H1 (cell line): Measurements from ENCODE around the gene CHD1. TPM values are rescaled to one million over a fixed set of nuclear protein-coding genes. Genes with fewer than 3 reads are reported as not detected.

Experiments
- CTCF ChIA-PET: fragments of 300-600 bp; sonication (Branson Sonifier 250); formaldehyde crosslinking; loops from one replicate; lab custom pipeline; 2021; ENCODE audit not compliant: partially characterized antibody; lab: Charles Lee
- POLR2A ChIA-PET: fragments of 300-600 bp; sonication (Branson Sonifier 250); formaldehyde crosslinking; loops from one replicate; lab custom pipeline; 2021; ENCODE audit warnings: inconsistent platforms; ENCODE audit not compliant: partially characterized antibody; lab: Charles Lee
- DNase-seq, 2 experiments: peaks; one replicate each; pipeline versions ENCODE4 v3.0.0 to v3.0.0-alpha.2; 2010 to 2022; ENCODE audit warnings: low spot score in 2 of 2, low read depth in 1 of 2, mixed read lengths in 1 of 2
- FAIRE-seq: peaks from 2 replicates; lab custom pipeline; 2011; peaks lifted over from hg19 to GRCh38; lab: Jason Lieb, UNC
- H2AFZ ChIP-seq: 2 replicates; pipeline ENCODE4 v1.8.1; 2012; ENCODE audit warnings: low read length, inconsistent platforms
- H2AK5ac ChIP-seq: 2 replicates; pipeline ENCODE4 v1.6.1; 2013; ENCODE audit warnings: low read depth, low read length
- H2BK120ac ChIP-seq: replicated peaks from 2 replicates; pipeline ENCODE3; 2013; ENCODE audit warnings: low read depth, low read length, inconsistent platforms
- H2BK12ac ChIP-seq: 2 replicates; pipeline ENCODE4 v1.6.1; 2013; ENCODE audit warnings: low read depth, low read length
- H2BK15ac ChIP-seq: 2 replicates; pipeline ENCODE4 v1.6.1; 2013; ENCODE audit warnings: low read length
- H2BK20ac ChIP-seq: 2 replicates; pipeline ENCODE4 v1.6.1; 2013; ENCODE audit warnings: low read length
- H2BK5ac ChIP-seq: 2 replicates; pipeline ENCODE4 v1.6.1; 2013; ENCODE audit warnings: low read depth, low read length
- H3K14ac ChIP-seq: 2 replicates; pipeline ENCODE4 v1.6.1; 2013; ENCODE audit warnings: inconsistent platforms; ENCODE audit not compliant: insufficient read length
- H3K18ac ChIP-seq: 2 replicates; pipeline ENCODE4 v1.6.1; 2013; ENCODE audit warnings: low read length; ENCODE audit errors: extremely low read depth
- H3K23ac ChIP-seq: 2 replicates; pipeline ENCODE4 v1.6.1; 2013; ENCODE audit warnings: inconsistent platforms; ENCODE audit not compliant: insufficient read length
- H3K23me2 ChIP-seq: 2 replicates; pipeline ENCODE4 v1.6.1; 2013; ENCODE audit warnings: low read depth, low read length
- H3K27ac ChIP-seq: 2 replicates; pipeline ENCODE4 v1.6.1; 2011; ENCODE audit warnings: low read depth, low read length, inconsistent platforms
- H3K27me3 ChIP-seq, 4 experiments: replicated peaks in 1 of 4; 1 replicate in 1 of 4; 2 replicates in 3 of 4; pipeline versions ENCODE4 v1.6.1 to v1.8.1; 2011 to 2013; ENCODE audit warnings: low read length in 3 of 4, mild to moderate bottlenecking in 3 of 4, inconsistent platforms in 2 of 4, mixed read lengths in 2 of 4, moderate library complexity in 1 of 4; ENCODE audit not compliant: control insufficient read depth in 3 of 4, insufficient read depth in 3 of 4; ENCODE audit errors: extremely low read depth in 1 of 4
- H3K36me3 ChIP-seq, 4 experiments: 2 replicates each; pipeline versions ENCODE4 v1.6.1 to v1.8.1; 2011 to 2013; ENCODE audit warnings: mild to moderate bottlenecking in 4 of 4, low read length in 3 of 4, moderate library complexity in 2 of 4, control low read depth in 1 of 4, inconsistent platforms in 1 of 4; ENCODE audit not compliant: insufficient read depth in 4 of 4, control insufficient read depth in 2 of 4
- H3K4ac ChIP-seq: replicated peaks from 2 replicates; pipeline ENCODE3; 2013; ENCODE audit warnings: low read length, low read depth, mixed read lengths, inconsistent platforms; ENCODE audit not compliant: insufficient read length
- H3K4me1 ChIP-seq, 4 experiments: replicated peaks in 1 of 4; 1 replicate in 1 of 4; 2 replicates in 3 of 4; pipeline versions ENCODE4 v1.6.1 to v1.8.1; 2011 to 2013; ENCODE audit warnings: low read length in 3 of 4, inconsistent platforms in 2 of 4, mixed read lengths in 1 of 4; ENCODE audit not compliant: insufficient read depth in 4 of 4, control insufficient read depth in 3 of 4
- H3K4me2 ChIP-seq, 2 experiments: 2 replicates each; pipeline versions ENCODE4 v1.6.1 to v1.8.1; 2011 to 2013; ENCODE audit warnings: low read depth in 2 of 2, low read length in 2 of 2, control low read depth in 1 of 2, inconsistent platforms in 1 of 2, mild to moderate bottlenecking in 1 of 2; ENCODE audit not compliant: insufficient read depth in 1 of 2
- H3K4me3 ChIP-seq, 4 experiments: fragments of 200-600, 300-600 bp in 1 of 4; sonication (generic), shearing (Covaris generic), sonication (Bioruptor Twin) in 1 of 4; 2 replicates each; pipeline versions ENCODE4 v1.5.1 to v1.8.1; 2011 to 2016; ENCODE audit warnings: low read length in 4 of 4, low read depth in 3 of 4, control low read depth in 2 of 4, inconsistent platforms in 2 of 4, mild to moderate bottlenecking in 2 of 4, mixed read lengths in 1 of 4, moderate library complexity in 1 of 4; ENCODE audit not compliant: insufficient read depth in 2 of 4; ENCODE audit errors: extremely low read depth in 1 of 4
- H3K56ac ChIP-seq: replicated peaks from 2 replicates; pipeline ENCODE3; 2013; ENCODE audit warnings: low read depth, mild to moderate bottlenecking, mixed read lengths, low read length, inconsistent platforms; ENCODE audit not compliant: insufficient read length
- H3K79me1 ChIP-seq: 2 replicates; pipeline ENCODE4 v1.6.1; 2013; ENCODE audit warnings: low read depth, low read length, control low read depth
- H3K79me2 ChIP-seq, 2 experiments: 2 replicates each; pipeline versions ENCODE4 v1.6.1 to v1.8.1; 2012 to 2013; ENCODE audit warnings: low read length in 2 of 2, mild to moderate bottlenecking in 2 of 2, inconsistent platforms in 1 of 2; ENCODE audit not compliant: insufficient read depth in 2 of 2, control insufficient read depth in 1 of 2
- H3K9ac ChIP-seq, 4 experiments: replicated peaks in 1 of 4; 1 replicate in 1 of 4; 2 replicates in 3 of 4; pipeline versions ENCODE4 v1.6.1 to v1.8.1; 2011 to 2013; ENCODE audit warnings: low read depth in 3 of 4, low read length in 3 of 4, control low read depth in 2 of 4, mild to moderate bottlenecking in 2 of 4, moderate library complexity in 2 of 4, inconsistent platforms in 1 of 4; ENCODE audit errors: extremely low read depth in 1 of 4
- H3K9me3 ChIP-seq, 2 experiments: 2 replicates each; pipeline versions ENCODE4 v1.6.1 to v1.8.1; 2012 to 2013; ENCODE audit warnings: mild to moderate bottlenecking in 2 of 2, moderate library complexity in 2 of 2, control low read depth in 1 of 2, inconsistent platforms in 1 of 2, low read depth in 1 of 2, low read length in 1 of 2, mixed read lengths in 1 of 2; ENCODE audit not compliant: insufficient read depth in 2 of 2
- H4K20me1 ChIP-seq, 2 experiments: replicated peaks in 1 of 2; 2 replicates each; pipeline versions ENCODE3 to v1.8.1; 2011 to 2013; ENCODE audit warnings: inconsistent platforms in 2 of 2, low read length in 2 of 2, mild to moderate bottlenecking in 1 of 2; ENCODE audit not compliant: insufficient read depth in 2 of 2, control insufficient read depth in 1 of 2
- H4K5ac ChIP-seq: 2 replicates; pipeline ENCODE4 v1.6.1; 2013; ENCODE audit warnings: low read length, low read depth, mixed read lengths, inconsistent platforms; ENCODE audit not compliant: insufficient read length
- H4K8ac ChIP-seq: 2 replicates; pipeline ENCODE4 v1.8.0; 2013; ENCODE audit warnings: mild to moderate bottlenecking, moderate library complexity, low read length, inconsistent platforms; ENCODE audit not compliant: insufficient read depth; ENCODE audit errors: extremely low read depth
- H4K91ac ChIP-seq: replicated peaks from 2 replicates; pipeline ENCODE3; 2013; ENCODE audit warnings: low read length, mixed read lengths, inconsistent platforms; ENCODE audit not compliant: insufficient read length
- ASH2L ChIP-seq: fragments of 200-600, 300-600 bp; sonication (generic); IDR thresholded peaks from one replicate; pipeline ENCODE4 v1.7.1; 2017; ENCODE audit warnings: low read length
- CHD2 ChIP-seq: IDR thresholded peaks from 2 replicates; pipeline ENCODE4 v1.6.1; 2012; ENCODE audit warnings: low read length, improper control_type of control experiment
- EGR1 ChIP-seq: IDR thresholded peaks from 2 replicates; pipeline ENCODE4 v1.6.1; 2011; ENCODE audit warnings: low read depth, low read length, borderline replicate concordance
- RAD21 ChIP-seq, 2 experiments: IDR thresholded peaks in 1 of 2; conservative IDR thresholded peaks in 1 of 2; 2 replicates each; pipeline ENCODE4 v1.6.1; 2011; ENCODE audit warnings: low read depth in 2 of 2, low read length in 2 of 2, improper control_type of control experiment in 1 of 2, inconsistent platforms in 1 of 2, mild to moderate bottlenecking in 1 of 2, moderate library complexity in 1 of 2
- RBBP5 ChIP-seq: IDR thresholded peaks from 2 replicates; pipeline ENCODE4 v1.7.1; 2012; ENCODE audit warnings: low read depth, mild to moderate bottlenecking, inconsistent platforms, low read length, moderate library complexity, borderline replicate concordance
- RXRA ChIP-seq: IDR thresholded peaks from 2 replicates; pipeline ENCODE4 v1.6.1; 2011; ENCODE audit warnings: low read depth, mild to moderate bottlenecking, low read length, moderate library complexity; ENCODE audit not compliant: insufficient read depth
- SAP30 ChIP-seq: fragments of 300-600 bp; sonication (generic); IDR thresholded peaks from 2 replicates; pipeline ENCODE4 v1.7.1; 2012; ENCODE audit warnings: low read length, moderate library complexity, mild to moderate bottlenecking, inconsistent platforms; ENCODE audit not compliant: insufficient read depth, insufficient replicate concordance
- SUZ12 ChIP-seq: fragments of 200-600 bp; sonication (generic); IDR thresholded peaks from 2 replicates; pipeline ENCODE4 v1.6.1; 2012; ENCODE audit warnings: mild to moderate bottlenecking, inconsistent platforms, low read length, moderate library complexity, mixed read lengths
- YY1 ChIP-seq: IDR thresholded peaks from 2 replicates; pipeline ENCODE4 v1.6.1; 2011; ENCODE audit warnings: low read depth, mild to moderate bottlenecking, low read length
- WGBS, 2 experiments: shearing (Covaris generic) in 1 of 2; methylation state at CpG; one replicate each; pipeline versions ENCODE4 v1.1.6 to v1.1.7; 2013 to 2015; ENCODE audit warnings: low lambda C conversion rate in 2 of 2, mixed read lengths in 2 of 2, inconsistent platforms in 1 of 2, low coverage in 1 of 2, missing lambda C conversion rate in 1 of 2; ENCODE audit not compliant: insufficient replicate concordance in 2 of 2, insufficient coverage in 1 of 2, insufficient read length in 1 of 2; ENCODE audit errors: extremely low coverage in 1 of 2, missing lambda C conversion rate in 1 of 2; 5-methylcytosine and 5-hydroxymethylcytosine counted together
- polyA plus RNA-seq, 7 experiments: library from polyadenylated mRNA; depleted of rRNA in 3 of 7; stranded (reverse) in 5 of 7; unstranded in 2 of 7; fragments of >200 nt in 5 of 7; fragments of 200-250 nt in 2 of 7; gene quantifications; 1 replicate in 5 of 7; 2 replicates in 1 of 7; 4 replicates in 1 of 7; pipeline versions ENCODE4 v1.2.1 to v1.2.3, GENCODE V29; 2011 to 2013; ENCODE audit warnings: missing spikeins in 2 of 7, mixed read lengths in 2 of 7
- total RNA-seq: library from RNA; stranded (reverse); fragmentation: NEBNext Ultra II Directional; extraction: Animal tissue kit (Norgen Biotek cat#: 25700); gene quantifications from 2 replicates; pipeline ENCODE4 v1.2.1, GENCODE V29; 2021
- TF ChIP-seq, protein P1 (sequence below): IDR thresholded peaks from 2 replicates; pipeline ENCODE4 v1.6.1; 2011; ENCODE audit warnings: low read length, improper control_type of control experiment

Gene CHD1
- total and polyA plus RNA-seq, 2 of the 8 experiments (the other 6 are each of a cell fraction or from before 2014, with no cell fraction given): 15.6 to 53.0 TPM

- no peak overlapping the region for H3K14ac ChIP-seq
- H3K23ac ChIP-seq: no peak overlapping the region
- no peaks in the 10 kb centered on the region for H3K9me3 ChIP-seq
- no peak overlapping the region for H2AK5ac ChIP-seq
- peak overlapping the region in 3 of 4 experiments; percentile 76 to 92 (median 78); a peak in 6 of 7 replicates for H3K9ac ChIP-seq
- WGBS, 2 experiments: 2% methylated on average over 14 of the region's 14 CpGs; no CpG with 5 or more reads in 1 of the 2 experiments
- no peaks in the 10 kb centered on the region for H4K20me1 ChIP-seq
- no peak overlapping the region for H2BK120ac ChIP-seq
- H3K18ac ChIP-seq: peak overlapping the region; percentile 29
- peak; percentile 70 for FAIRE-seq
- ChIA-PET POLR2A (interaction anchor here (0.8 to 4.2 kb wide), 4 partner anchors 9 to 18 kb away, joined by 4 to 12 read pairs (median 4); no protein-coding TSS in a partner anchor), CTCF (interaction anchor here (0.6 to 1.4 kb wide), 3 partner anchors 16 to 135 kb away, joined by 3 to 6 read pairs (median 5); no protein-coding TSS in a partner anchor)
- no peaks in the 10 kb centered on the region; the same call in 1 of the 2 replicates for H3K79me1 ChIP-seq
- peaks cover 4 to 68% of the 10 kb centered on the region in 2 experiments; a peak in 3 of 4 replicates for H3K79me2 ChIP-seq
- no peak overlapping the region for H4K8ac ChIP-seq
- no peak overlapping the region for H4K5ac ChIP-seq
- no peak overlapping the region for H3K4ac ChIP-seq
- H3K27me3 ChIP-seq: no peaks in the 10 kb centered on the region
- H2BK12ac ChIP-seq: no peak overlapping the region
- no peak overlapping the region for H2AFZ ChIP-seq
- H3K36me3 ChIP-seq: peaks cover 0 to 37% (median 15%) of the 10 kb centered on the region in 4 experiments; a peak in 6 of 8 replicates
- peak overlapping the region; percentile 60 to 90 (median 87) for H3K4me3 ChIP-seq
- no peak overlapping the region for H2BK15ac ChIP-seq
- H3K4me2 ChIP-seq: peak overlapping the region; percentile 78 to 94
- H4K91ac ChIP-seq: no peak overlapping the region
- no peak overlapping the region for H3K56ac ChIP-seq
- peaks cover 11% of the 10 kb centered on the region for H3K23me2 ChIP-seq
- H2BK5ac ChIP-seq: peak overlapping the region; percentile 48; the same call in 1 of the 2 replicates
- H3K27ac ChIP-seq: peak overlapping the region; percentile 48; the same call in 1 of the 2 replicates
- H2BK20ac ChIP-seq: no peak overlapping the region
- no peak for DNase-seq
- H3K4me1 ChIP-seq: peaks cover 0 to 3% (median 0%) of the 10 kb centered on the region in 4 experiments; a peak in 1 of 7 replicates
- TF ChIP-seq RXRA: no peak
- TF ChIP-seq, protein P1, sequence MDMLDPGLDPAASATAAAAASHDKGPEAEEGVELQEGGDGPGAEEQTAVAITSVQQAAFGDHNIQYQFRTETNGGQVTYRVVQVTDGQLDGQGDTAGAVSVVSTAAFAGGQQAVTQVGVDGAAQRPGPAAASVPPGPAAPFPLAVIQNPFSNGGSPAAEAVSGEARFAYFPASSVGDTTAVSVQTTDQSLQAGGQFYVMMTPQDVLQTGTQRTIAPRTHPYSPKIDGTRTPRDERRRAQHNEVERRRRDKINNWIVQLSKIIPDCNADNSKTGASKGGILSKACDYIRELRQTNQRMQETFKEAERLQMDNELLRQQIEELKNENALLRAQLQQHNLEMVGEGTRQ: no peak
- TF ChIP-seq RBBP5: no peak
- no peak for TF ChIP-seq ASH2L
- no peak for TF ChIP-seq CHD2
- TF ChIP-seq SUZ12: no peak
- 0 out of 2 replicates have a peak, but pooled peaks have one; percentile 10 for TF ChIP-seq YY1
- peak; percentile 21 for TF ChIP-seq SAP30
- no peak for TF ChIP-seq EGR1
- no peak for TF ChIP-seq RAD21 (IDR thresholded peaks at IDR 0.05 in 1 of 2, conservative IDR thresholded peaks at IDR 0.05 in 1 of 2; ENCODE audit: low read depth in 2 of 2, low read length in 2 of 2)
These were observed 1.4 kb downstream of the CHD1 start for GRCh38 chr5:98927242-98927988.
